Measurements from ENCODE around the gene TXNDC17.
A peak's percentile ranks its signal among the peaks of the same experiment; 100 is the strongest.

Gene TXNDC17

DNA sequence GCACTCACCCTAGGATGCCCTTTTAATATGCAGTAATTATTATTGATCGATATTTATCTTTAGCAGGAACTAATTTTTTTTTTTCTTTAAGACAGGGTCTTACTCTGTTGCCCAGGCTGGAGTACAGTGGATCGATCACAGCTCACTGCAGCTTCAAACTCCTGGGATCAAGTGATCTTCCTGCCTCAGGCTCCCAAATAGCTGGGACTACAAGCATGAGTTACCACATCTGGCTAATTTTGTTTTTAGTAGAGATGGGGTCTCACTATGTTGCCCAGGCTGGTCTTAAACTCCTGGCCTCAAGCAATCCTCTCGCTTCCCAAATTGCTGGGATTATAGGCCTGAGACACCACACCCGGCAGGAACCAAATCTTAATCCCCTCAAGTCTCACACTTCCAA lies 29.6 kb upstream of the TXNDC17 start:
- Mint-ChIP-seq H3K27me3 (ENCODE audit: low read depth) (no peaks in the 10 kb centered on the region), H3K9me3 (no peaks in the 10 kb centered on the region), H3K4me3 (no peak overlapping the region), H3K36me3 (ENCODE audit: low read depth) (peaks cover 18% of the 10 kb centered on the region), H3K27ac (no peak overlapping the region), H3K4me1 (ENCODE audit: low read depth) (peaks cover 2% of the 10 kb centered on the region)
- no peak for DNase-seq (ENCODE audit: low spot score)

- Mint-ChIP-seq H3K36me3 (ENCODE audit: low read depth) (peaks cover 18% of the 10 kb centered on the region), H3K4me3 (no peak overlapping the region), H3K27ac (no peak overlapping the region), H3K27me3 (ENCODE audit: low read depth) (no peaks in the 10 kb centered on the region), H3K9me3 (no peaks in the 10 kb centered on the region), H3K4me1 (ENCODE audit: low read depth) (no peaks in the 10 kb centered on the region)
- DNase-seq (ENCODE audit: low spot score): no peak
Measured at GRCh38 chr17:6623941-6624340, 16.9 kb upstream of the TXNDC17 start.

- H3K36me3 Mint-ChIP-seq (ENCODE audit: low read depth): peaks cover 23% of the 10 kb centered on the region
- H3K9me3 Mint-ChIP-seq: no peaks in the 10 kb centered on the region
- peaks cover 3% of the 10 kb centered on the region for H3K4me1 Mint-ChIP-seq (ENCODE audit: low read depth)
- H3K4me3 Mint-ChIP-seq: no peak overlapping the region
- no peak for DNase-seq (ENCODE audit: low spot score)
- H3K27ac Mint-ChIP-seq: no peak overlapping the region
- H3K27me3 Mint-ChIP-seq (ENCODE audit: low read depth): no peaks in the 10 kb centered on the region
Measured at GRCh38 chr17:6626616-6627015, 14.2 kb upstream of the TXNDC17 start.

GRCh38 chr17:6627019-6627418 lies 13.8 kb upstream of the TXNDC17 start:
- H3K36me3 Mint-ChIP-seq (ENCODE audit: low read depth): peaks cover 23% of the 10 kb centered on the region
- no peak overlapping the region for H3K27ac Mint-ChIP-seq
- no peak for DNase-seq (ENCODE audit: low spot score)
- no peaks in the 10 kb centered on the region for H3K9me3 Mint-ChIP-seq
- no peak overlapping the region for H3K4me3 Mint-ChIP-seq
- no peaks in the 10 kb centered on the region for H3K27me3 Mint-ChIP-seq (ENCODE audit: low read depth)
- peaks cover 3% of the 10 kb centered on the region for H3K4me1 Mint-ChIP-seq (ENCODE audit: low read depth)

- H3K27ac Mint-ChIP-seq: no peak overlapping the region
- no peak overlapping the region for H3K4me3 Mint-ChIP-seq
- peaks cover 36% of the 10 kb centered on the region for H3K36me3 Mint-ChIP-seq (ENCODE audit: low read depth)
- no peaks in the 10 kb centered on the region for H3K27me3 Mint-ChIP-seq (ENCODE audit: low read depth)
- H3K4me1 Mint-ChIP-seq (ENCODE audit: low read depth): peaks cover 3% of the 10 kb centered on the region
- no peaks in the 10 kb centered on the region for H3K9me3 Mint-ChIP-seq
- DNase-seq (ENCODE audit: low spot score): no peak
Measured at GRCh38 chr17:6630390-6630789, 10.5 kb upstream of the TXNDC17 start.

- Mint-ChIP-seq H3K27me3 (ENCODE audit: low read depth) (no peaks in the 10 kb centered on the region), H3K27ac (no peak overlapping the region), H3K4me3 (no peak overlapping the region), H3K4me1 (ENCODE audit: low read depth) (peaks cover 3% of the 10 kb centered on the region), H3K36me3 (ENCODE audit: low read depth) (peaks cover 35% of the 10 kb centered on the region), H3K9me3 (no peaks in the 10 kb centered on the region)
- no peak for DNase-seq (ENCODE audit: low spot score)
Measured at GRCh38 chr17:6632530-6632929, 8.3 kb upstream of the TXNDC17 start.

GRCh38 chr17:6633263-6633662 lies 7.6 kb upstream of the TXNDC17 start:
- peaks cover 6% of the 10 kb centered on the region for H3K4me1 Mint-ChIP-seq (ENCODE audit: low read depth)
- H3K4me3 Mint-ChIP-seq: no peak overlapping the region
- H3K36me3 Mint-ChIP-seq (ENCODE audit: low read depth): peaks cover 29% of the 10 kb centered on the region
- DNase-seq (ENCODE audit: low spot score): no peak
- no peak overlapping the region for H3K27ac Mint-ChIP-seq
- no peaks in the 10 kb centered on the region for H3K27me3 Mint-ChIP-seq (ENCODE audit: low read depth)
- H3K9me3 Mint-ChIP-seq: no peaks in the 10 kb centered on the region

DNA sequence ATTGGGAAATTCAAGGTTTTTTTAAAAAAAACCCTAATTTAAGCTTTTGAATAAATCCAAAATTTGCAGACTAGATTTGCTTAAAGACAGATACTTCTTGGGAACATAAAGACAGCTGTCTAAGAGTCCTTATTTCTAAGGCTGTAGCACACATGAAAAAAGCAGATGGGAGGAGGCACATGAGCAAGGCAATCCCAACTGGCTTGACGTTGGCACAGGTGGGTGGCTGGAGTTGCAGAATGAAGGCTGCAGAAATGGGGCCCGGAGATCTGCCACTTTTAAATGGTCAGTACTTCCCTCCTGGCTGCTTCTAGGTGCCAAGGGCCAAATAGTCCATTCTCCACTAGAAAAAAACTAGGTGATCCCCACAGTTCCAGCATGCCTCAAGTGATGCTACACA lies 4.8 kb upstream of the TXNDC17 start:
- no peak overlapping the region for H3K4me3 Mint-ChIP-seq
- no peaks in the 10 kb centered on the region for H3K9me3 Mint-ChIP-seq
- peaks cover 16% of the 10 kb centered on the region for H3K4me1 Mint-ChIP-seq (ENCODE audit: low read depth)
- no peak overlapping the region for H3K27ac Mint-ChIP-seq
- peaks cover 24% of the 10 kb centered on the region for H3K36me3 Mint-ChIP-seq (ENCODE audit: low read depth)
- DNase-seq (ENCODE audit: low spot score): no peak
- no peaks in the 10 kb centered on the region for H3K27me3 Mint-ChIP-seq (ENCODE audit: low read depth)

DNA sequence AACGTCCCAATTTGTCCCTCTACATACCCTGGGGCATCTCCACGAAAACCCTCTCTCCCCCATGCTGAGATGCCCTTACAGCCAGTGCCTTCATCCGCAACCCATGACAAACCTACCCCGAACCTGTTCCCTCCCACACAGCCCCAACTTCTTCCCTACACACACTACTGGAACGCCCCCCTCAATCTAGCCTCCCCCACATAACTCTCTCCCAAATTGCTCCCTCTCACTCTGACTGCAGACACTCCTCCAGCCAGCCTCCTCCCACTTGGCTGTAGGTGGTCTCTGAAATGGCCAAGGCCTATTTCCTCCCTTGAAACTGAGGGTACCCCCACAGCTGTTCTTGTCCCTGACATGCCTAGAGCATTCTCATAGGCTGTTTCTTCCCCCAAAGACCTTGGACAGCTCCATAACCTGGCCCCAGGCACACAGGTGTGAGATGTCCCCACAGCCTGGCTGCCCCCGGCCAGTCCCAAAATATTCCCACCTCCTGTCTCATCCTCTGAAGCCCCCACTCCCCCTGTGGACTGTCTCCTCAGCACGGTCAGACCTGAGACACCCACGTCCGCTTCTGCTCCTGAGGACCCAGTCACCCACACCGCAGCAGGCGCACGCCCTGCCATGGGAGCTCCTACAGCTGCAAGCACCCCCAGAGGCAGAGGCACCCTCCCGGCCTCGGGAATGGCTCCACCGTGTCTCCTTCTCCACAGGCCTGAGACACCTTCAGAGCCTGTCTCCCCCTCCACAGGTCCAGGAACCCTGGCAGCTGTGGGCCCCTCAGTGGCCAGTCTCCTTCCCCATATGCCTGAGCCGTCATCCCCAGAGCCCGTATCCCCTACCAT lies 4.0 kb upstream of the TXNDC17 start:
- Mint-ChIP-seq H3K4me3 (no peak overlapping the region), H3K27ac (no peak overlapping the region), H3K4me1 (ENCODE audit: low read depth) (peaks cover 18% of the 10 kb centered on the region), H3K9me3 (no peaks in the 10 kb centered on the region), H3K27me3 (ENCODE audit: low read depth) (no peaks in the 10 kb centered on the region), H3K36me3 (ENCODE audit: low read depth) (peaks cover 25% of the 10 kb centered on the region)
- DNase-seq (ENCODE audit: low spot score): no peak

GRCh38 chr17:6637458-6637840 lies 3.4 kb upstream of the TXNDC17 start:
- H3K27ac Mint-ChIP-seq: peak overlapping the region; percentile 21
- peaks cover 21% of the 10 kb centered on the region for H3K4me1 Mint-ChIP-seq (ENCODE audit: low read depth)
- H3K27me3 Mint-ChIP-seq (ENCODE audit: low read depth): no peaks in the 10 kb centered on the region
- no peaks in the 10 kb centered on the region for H3K9me3 Mint-ChIP-seq
- no peak overlapping the region for H3K4me3 Mint-ChIP-seq
- DNase-seq (ENCODE audit: low spot score): no peak
- H3K36me3 Mint-ChIP-seq (ENCODE audit: low read depth): peaks cover 24% of the 10 kb centered on the region

- peak overlapping the region; percentile 96 for H3K4me3 Mint-ChIP-seq
- H3K4me1 Mint-ChIP-seq (ENCODE audit: low read depth): peaks cover 29% of the 10 kb centered on the region
- peaks cover 25% of the 10 kb centered on the region for H3K36me3 Mint-ChIP-seq (ENCODE audit: low read depth)
- no peak for DNase-seq (ENCODE audit: low spot score)
- H3K27ac Mint-ChIP-seq: peak overlapping the region; percentile 6
- H3K27me3 Mint-ChIP-seq (ENCODE audit: low read depth): no peaks in the 10 kb centered on the region
- no peaks in the 10 kb centered on the region for H3K9me3 Mint-ChIP-seq
Measured at GRCh38 chr17:6638046-6638908, 2.6 kb upstream of the TXNDC17 start.

DNA sequence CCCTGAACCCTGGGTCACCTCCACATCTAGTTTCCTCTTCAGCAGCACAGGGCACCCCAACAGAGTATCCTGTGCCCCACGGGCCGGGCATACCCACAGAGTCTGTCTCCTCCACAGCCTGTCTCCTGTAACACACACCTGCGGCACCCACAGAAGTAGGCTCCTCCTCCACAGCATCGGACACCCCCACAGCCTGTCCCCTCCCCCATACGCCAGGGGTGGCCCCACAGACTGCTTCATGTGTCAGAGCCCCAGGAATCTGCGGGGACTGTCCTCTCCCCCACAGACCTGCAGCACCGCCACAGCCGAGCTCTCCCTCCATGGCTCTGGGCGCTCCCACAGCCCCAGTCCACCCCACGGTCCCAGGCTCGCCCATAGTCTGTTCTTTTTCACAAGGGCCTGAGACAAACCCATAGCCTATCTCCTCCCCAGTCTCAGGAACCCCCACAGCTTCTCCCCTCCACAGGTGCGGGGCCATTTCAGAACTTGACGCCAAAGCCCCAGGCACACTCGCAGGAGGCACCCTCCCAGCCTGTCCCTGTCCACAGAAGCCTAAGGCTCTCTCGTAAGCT lies 1.8 kb upstream of the TXNDC17 start:
- H3K9me3 Mint-ChIP-seq: no peaks in the 10 kb centered on the region

DNA sequence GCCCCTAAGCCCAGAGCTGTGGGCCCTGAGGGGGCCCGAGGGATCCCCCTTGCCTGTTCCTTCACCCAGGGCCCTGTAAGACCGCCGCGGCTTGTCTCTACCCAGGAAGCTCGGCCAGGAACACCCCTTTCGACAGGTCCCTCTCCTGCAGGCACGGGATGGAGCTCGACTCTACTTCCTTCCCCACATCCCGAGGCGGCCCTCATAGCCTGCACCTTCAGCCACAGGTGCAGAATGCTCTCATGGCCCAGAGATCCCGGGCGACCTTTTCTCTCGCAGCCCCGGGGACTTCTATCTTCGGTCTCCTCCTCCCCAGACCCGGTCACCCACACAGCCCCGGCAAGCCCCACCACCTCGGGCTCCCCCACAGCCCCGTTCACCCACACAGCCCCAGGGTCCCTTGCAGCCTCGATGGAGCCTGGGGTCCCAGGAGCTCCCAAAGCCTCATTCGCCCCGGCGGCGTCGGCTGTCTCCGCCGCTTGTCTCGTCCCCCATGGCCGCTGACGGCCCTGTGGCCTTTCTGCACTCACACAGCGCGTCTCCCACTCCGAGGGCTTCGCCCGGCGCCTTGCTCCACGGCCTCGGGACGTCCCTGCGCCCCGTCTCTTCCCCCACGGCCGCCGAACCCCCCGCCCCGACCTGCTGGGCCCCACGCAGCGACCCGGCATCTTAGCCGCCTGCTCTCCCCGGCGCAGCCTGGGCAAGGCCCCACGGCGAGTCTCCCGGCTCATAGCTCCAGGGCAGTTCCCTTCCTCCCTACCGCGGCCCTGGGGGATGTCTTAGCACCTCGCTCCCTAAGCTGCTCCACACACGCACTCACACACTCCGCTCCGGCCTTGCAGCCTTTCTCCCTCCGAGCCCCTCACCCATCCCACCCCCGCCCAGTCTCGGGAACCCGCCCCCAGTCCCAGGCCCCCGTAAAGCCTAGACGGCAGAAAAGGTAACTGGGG lies 999 bp upstream of the TXNDC17 start:
- Mint-ChIP-seq H3K27ac (peak overlapping the region; percentile 94), H3K36me3 (ENCODE audit: low read depth) (peaks cover 31% of the 10 kb centered on the region), H3K9me3 (no peaks in the 10 kb centered on the region), H3K4me1 (ENCODE audit: low read depth) (peaks cover 33% of the 10 kb centered on the region), H3K27me3 (ENCODE audit: low read depth) (no peaks in the 10 kb centered on the region), H3K4me3 (peak overlapping the region; percentile 96)
- DNase-seq (ENCODE audit: low spot score): peak; percentile 23

More for the DNA sequence above, 1.8 kb upstream of the TXNDC17 start:
- no peak for DNase-seq (ENCODE audit: low spot score)
- H3K36me3 Mint-ChIP-seq (ENCODE audit: low read depth): peaks cover 28% of the 10 kb centered on the region
- peaks cover 33% of the 10 kb centered on the region for H3K4me1 Mint-ChIP-seq (ENCODE audit: low read depth)
- H3K27me3 Mint-ChIP-seq (ENCODE audit: low read depth): no peaks in the 10 kb centered on the region
- peak overlapping the region; percentile 96 for H3K4me3 Mint-ChIP-seq
- peak overlapping the region; percentile 12 for H3K27ac Mint-ChIP-seq

Data from T-helper 2 cell treated with Interferon-gamma antibody and Interleukin-4, amounts not matched to agents 5 μg/mL and 100 μg/mL, for 36 hours (primary cell).